ENCODE measurements around the gene DDX42. TPM values are rescaled to one million over a fixed set of nuclear protein-coding genes. Genes with fewer than 3 reads are reported as not detected.

The DDX42 gene
- total and polyA plus RNA-seq, 2 of the 13 experiments (the other 11 are each of a cell fraction or from before 2014, with no cell fraction given), result 87.2 to 92.9 TPM

DNA sequence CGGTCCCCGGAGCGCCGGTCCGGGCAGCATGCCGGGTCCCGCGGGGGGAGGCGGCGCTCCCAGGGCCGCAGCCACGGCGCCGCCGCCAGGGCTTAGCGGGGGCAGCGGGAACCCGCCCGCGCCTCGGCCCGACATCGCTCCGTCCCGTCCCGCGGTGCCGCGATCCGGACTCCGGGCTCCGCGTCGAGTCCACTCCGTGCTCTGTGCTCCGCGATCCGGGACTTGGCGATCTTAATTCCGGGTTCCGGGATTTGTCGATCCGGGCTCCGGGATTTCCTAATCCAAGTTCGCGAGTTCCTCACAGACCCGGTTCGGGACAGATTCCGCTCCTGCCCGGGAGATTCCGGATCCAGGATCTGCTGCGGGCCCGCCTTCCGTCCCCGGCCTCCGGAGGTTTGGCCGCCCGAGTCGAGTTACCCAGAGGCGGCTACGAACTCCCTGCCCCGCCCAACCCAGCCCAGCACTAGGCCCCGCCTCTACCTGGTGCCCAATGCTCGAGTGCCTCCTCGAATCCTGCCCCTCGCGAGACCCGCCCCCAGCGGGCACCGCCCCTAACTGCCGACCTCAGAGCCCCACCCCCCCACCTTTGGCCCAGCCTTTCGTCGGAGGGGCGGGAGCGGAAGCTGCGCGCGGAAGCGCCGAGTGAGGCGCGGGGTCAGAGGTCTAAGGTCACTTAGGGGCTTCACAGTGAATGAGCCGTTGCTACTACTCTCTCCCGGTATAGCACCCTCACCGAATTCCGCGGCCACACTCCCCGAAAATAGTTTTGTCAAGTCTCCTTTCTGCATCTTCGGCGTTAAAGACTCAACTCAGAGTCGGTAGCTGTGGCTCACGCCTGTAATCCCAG lies 68.8 kb downstream of the DDX42 start, which contains the start of gene SMARCD2 (continued):
- TF ChIP-seq, protein P1, sequence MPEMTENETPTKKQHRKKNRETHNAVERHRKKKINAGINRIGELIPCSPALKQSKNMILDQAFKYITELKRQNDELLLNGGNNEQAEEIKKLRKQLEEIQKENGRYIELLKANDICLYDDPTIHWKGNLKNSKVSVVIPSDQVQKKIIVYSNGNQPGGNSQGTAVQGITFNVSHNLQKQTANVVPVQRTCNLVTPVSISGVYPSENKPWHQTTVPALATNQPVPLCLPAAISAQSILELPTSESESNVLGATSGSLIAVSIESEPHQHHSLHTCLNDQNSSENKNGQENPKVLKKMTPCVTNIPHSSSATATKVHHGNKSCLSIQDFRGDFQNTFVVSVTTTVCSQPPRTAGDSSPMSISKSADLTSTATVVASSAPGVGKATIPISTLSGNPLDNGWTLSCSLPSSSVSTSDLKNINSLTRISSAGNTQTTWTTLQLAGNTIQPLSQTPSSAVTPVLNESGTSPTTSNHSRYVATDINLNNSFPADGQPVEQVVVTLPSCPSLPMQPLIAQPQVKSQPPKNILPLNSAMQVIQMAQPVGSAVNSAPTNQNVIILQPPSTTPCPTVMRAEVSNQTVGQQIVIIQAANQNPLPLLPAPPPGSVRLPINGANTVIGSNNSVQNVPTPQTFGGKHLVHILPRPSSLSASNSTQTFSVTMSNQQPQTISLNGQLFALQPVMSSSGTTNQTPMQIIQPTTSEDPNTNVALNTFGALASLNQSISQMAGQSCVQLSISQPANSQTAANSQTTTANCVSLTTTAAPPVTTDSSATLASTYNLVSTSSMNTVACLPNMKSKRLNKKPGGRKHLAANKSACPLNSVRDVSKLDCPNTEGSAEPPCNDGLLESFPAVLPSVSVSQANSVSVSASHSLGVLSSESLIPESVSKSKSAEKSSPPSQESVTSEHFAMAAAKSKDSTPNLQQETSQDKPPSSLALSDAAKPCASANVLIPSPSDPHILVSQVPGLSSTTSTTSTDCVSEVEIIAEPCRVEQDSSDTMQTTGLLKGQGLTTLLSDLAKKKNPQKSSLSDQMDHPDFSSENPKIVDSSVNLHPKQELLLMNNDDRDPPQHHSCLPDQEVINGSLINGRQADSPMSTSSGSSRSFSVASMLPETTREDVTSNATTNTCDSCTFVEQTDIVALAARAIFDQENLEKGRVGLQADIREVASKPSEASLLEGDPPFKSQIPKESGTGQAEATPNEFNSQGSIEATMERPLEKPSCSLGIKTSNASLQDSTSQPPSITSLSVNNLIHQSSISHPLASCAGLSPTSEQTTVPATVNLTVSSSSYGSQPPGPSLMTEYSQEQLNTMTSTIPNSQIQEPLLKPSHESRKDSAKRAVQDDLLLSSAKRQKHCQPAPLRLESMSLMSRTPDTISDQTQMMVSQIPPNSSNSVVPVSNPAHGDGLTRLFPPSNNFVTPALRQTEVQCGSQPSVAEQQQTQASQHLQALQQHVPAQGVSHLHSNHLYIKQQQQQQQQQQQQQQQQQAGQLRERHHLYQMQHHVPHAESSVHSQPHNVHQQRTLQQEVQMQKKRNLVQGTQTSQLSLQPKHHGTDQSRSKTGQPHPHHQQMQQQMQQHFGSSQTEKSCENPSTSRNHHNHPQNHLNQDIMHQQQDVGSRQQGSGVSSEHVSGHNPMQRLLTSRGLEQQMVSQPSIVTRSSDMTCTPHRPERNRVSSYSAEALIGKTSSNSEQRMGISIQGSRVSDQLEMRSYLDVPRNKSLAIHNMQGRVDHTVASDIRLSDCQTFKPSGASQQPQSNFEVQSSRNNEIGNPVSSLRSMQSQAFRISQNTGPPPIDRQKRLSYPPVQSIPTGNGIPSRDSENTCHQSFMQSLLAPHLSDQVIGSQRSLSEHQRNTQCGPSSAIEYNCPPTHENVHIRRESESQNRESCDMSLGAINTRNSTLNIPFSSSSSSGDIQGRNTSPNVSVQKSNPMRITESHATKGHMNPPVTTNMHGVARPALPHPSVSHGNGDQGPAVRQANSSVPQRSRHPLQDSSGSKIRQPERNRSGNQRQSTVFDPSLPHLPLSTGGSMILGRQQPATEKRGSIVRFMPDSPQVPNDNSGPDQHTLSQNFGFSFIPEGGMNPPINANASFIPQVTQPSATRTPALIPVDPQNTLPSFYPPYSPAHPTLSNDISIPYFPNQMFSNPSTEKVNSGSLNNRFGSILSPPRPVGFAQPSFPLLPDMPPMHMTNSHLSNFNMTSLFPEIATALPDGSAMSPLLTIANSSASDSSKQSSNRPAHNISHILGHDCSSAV (CRISPR knock-in tag; IDR thresholded peaks at IDR 0.05; ENCODE audit: borderline replicate concordance), result 0 out of 2 replicates have a peak, but pooled peaks have one; percentile 88
- TF ChIP-seq SP4 (CRISPR knock-in tag; IDR thresholded peaks at IDR 0.05) (peak; percentile 97), MBD4 (IDR thresholded peaks at IDR 0.05; ENCODE audit: borderline replicate concordance, low read length) (no peak), MAFF (IDR thresholded peaks at IDR 0.05; ENCODE audit: low read depth, low read length) (no peak), ESRRA (CRISPR knock-in tag; IDR thresholded peaks at IDR 0.05; ENCODE audit: low read depth) (peak; percentile 80), TEAD2 (CRISPR knock-in tag; IDR thresholded peaks at IDR 0.05) (peak; percentile 40; the same call in 1 of the 2 replicates), SP2 (CRISPR knock-in tag; IDR thresholded peaks at IDR 0.05) (peak; percentile 53; the same call in 1 of the 2 replicates), ZSCAN22 (CRISPR knock-in tag; IDR thresholded peaks at IDR 0.05) (no peak; the same call in 1 of the 2 replicates), MTA3 (CRISPR knock-in tag; IDR thresholded peaks at IDR 0.05) (peak; percentile 49; the same call in 1 of the 2 replicates), JUND (CRISPR knock-in tag; IDR thresholded peaks at IDR 0.05) (0 out of 2 replicates have a peak, but pooled peaks have one; percentile 50), ZNF713 (CRISPR knock-in tag; IDR thresholded peaks at IDR 0.05) (peak; percentile 90; the same call in 1 of the 2 replicates), POLR2AphosphoS2 (IDR thresholded peaks at IDR 0.05; ENCODE audit: low read depth, low read length) (no peak), ZNF776 (CRISPR knock-in tag; IDR thresholded peaks at IDR 0.05) (peak; percentile 20)
- TF ChIP-seq, protein P2, sequence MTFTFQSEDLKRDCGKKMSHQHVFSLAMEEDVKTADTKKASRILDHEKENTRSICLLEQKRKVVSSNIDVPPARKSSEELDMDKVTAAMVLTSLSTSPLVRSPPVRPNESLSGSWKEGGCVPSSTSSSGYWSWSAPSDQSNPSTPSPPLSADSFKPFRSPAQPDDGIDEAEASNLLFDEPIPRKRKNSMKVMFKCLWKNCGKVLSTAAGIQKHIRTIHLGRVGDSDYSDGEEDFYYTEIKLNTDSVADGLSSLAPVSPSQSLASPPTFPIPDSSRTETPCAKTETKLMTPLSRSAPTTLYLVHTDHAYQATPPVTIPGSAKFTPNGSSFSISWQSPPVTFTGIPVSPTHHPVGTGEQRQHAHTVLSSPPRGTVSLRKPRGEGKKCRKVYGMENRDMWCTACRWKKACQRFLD (CRISPR knock-in tag; IDR thresholded peaks at IDR 0.05; ENCODE audit: borderline replicate concordance), result no peak
- TF ChIP-seq, protein P3, sequence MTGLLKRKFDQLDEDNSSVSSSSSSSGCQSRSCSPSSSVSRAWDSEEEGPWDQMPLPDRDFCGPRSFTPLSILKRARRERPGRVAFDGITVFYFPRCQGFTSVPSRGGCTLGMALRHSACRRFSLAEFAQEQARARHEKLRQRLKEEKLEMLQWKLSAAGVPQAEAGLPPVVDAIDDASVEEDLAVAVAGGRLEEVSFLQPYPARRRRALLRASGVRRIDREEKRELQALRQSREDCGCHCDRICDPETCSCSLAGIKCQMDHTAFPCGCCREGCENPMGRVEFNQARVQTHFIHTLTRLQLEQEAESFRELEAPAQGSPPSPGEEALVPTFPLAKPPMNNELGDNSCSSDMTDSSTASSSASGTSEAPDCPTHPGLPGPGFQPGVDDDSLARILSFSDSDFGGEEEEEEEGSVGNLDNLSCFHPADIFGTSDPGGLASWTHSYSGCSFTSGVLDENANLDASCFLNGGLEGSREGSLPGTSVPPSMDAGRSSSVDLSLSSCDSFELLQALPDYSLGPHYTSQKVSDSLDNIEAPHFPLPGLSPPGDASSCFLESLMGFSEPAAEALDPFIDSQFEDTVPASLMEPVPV (CRISPR knock-in tag; IDR thresholded peaks at IDR 0.05), result peak; percentile 99
